Epithelial cell of esophagus (primary cell): Measurements from ENCODE around the gene SLAIN1.

Experiments
- DNase-seq: peaks from one replicate; pipeline ENCODE4 v3.0.0; 2010; ENCODE audit warnings: low read depth
- H3K4me3 ChIP-seq: 2 replicates; pipeline ENCODE4 v1.5.1; 2011; ENCODE audit warnings: mild to moderate bottlenecking, low read length, control low read depth
- CTCF ChIP-seq: IDR thresholded peaks from 2 replicates; pipeline ENCODE4 v1.5.1; 2011; ENCODE audit warnings: low read depth, mild to moderate bottlenecking, low read length, control low read depth, inconsistent platforms; ENCODE audit not compliant: insufficient read depth; ENCODE audit errors: missing control alignments

SLAIN1 gene

DNA sequence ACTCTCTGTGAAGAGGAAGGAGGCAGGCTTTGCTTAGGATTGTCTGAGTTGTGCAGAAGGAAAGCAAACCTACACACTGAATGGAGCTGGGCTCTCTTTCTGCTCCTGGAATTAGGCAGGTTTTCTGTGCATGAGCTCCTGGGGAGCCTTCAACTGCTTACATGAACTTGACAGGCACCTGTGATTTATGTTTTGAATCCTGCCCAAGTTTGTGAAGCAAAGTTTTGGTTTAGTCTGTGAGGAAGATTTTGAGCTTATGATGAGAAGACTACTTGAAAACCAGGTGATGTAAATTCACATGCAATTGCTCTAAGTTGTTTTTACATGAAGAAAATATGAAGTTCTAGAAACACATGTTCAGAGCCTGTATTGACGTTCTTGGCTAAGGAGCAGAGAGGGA lies 109.0 kb downstream of the SLAIN1 start:
- no peak overlapping the region for H3K4me3 ChIP-seq
- TF ChIP-seq CTCF, result no peak
- DNase-seq, result no peak

GRCh38 chr13:77807431-77808135 lies 110.1 kb downstream of the SLAIN1 start:
- no peak for TF ChIP-seq CTCF
- DNase-seq, result no peak
- H3K4me3 ChIP-seq, result no peak overlapping the region

DNA sequence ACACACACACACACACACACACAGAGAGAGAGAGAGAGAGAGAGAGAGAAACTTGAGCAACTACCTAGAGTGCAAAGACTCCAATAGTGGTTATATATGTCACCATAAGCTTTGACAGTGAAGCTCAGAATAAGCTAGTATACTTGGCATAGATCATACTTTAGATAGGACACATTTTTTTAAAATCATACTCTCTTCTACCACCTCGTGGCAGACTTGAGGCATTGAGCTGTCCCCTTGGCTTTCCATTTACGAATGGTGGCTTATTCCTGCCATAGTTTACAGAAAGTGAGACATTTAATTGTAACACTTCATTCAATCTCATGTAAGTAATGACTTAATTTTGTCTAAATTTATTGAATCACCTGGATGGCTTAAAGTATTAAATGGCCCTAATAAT lies 112.9 kb downstream of the SLAIN1 start:
- H3K4me3 ChIP-seq, result no peak overlapping the region
- peak; percentile 24 for TF ChIP-seq CTCF
- DNase-seq, result peak; percentile 10

DNA sequence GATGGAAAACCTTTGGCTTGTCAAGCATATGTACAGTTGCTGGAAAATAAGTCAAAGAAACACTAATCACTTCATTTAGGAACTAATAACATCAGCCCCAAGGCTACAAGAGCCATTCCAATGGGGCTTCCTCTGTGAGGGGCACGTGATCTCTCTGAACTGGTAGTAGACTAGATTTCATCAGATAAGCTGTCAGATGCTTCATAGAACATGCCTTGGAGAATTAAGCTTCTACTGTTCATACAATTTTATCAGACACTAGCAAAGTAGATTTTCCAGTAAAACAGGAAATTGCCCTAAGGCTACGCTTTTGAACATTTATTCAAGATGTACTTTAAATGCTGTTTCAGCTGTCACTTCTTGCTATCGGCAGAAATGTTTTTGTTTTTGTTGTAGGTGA lies 113.4 kb downstream of the SLAIN1 start:
- DNase-seq, result peak; percentile 44
- no peak for TF ChIP-seq CTCF
- H3K4me3 ChIP-seq, result no peak overlapping the region

DNA sequence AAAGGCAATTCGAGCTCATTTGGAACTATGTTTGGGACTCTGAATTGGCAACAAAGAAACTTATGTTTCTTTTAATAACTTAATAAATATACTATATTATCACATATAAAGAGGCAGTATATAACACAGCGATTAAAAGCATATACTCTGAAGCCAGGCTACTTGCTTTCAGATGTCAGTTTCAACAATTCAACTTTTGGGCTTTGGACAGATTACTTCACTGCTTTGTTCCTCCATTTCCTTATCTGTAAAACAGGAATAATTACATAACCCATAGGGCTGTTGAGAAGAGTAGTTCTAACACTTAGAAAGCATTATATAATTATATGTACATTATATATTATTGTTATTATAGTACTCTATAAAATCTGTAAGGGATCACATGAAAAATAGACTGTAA lies 113.9 kb downstream of the SLAIN1 start:
- no peak overlapping the region for H3K4me3 ChIP-seq
- TF ChIP-seq CTCF, result no peak
- DNase-seq, result no peak

GRCh38 chr13:77811981-77812380 lies 114.5 kb downstream of the SLAIN1 start:
- no peak overlapping the region for H3K4me3 ChIP-seq
- no peak for TF ChIP-seq CTCF
- DNase-seq, result no peak
